HG03354 (cell line): ENCODE measurements around the gene EPX.

Experiments
- ATAC-seq: cut with Tn5 transposase; IDR thresholded peaks from one replicate; pipeline ENCODE4 v1.9.1; 2021; ENCODE audit warnings: mild to moderate bottlenecking; ENCODE audit not compliant: unreplicated experiment, poor library complexity, severe bottlenecking

EPX gene

DNA sequence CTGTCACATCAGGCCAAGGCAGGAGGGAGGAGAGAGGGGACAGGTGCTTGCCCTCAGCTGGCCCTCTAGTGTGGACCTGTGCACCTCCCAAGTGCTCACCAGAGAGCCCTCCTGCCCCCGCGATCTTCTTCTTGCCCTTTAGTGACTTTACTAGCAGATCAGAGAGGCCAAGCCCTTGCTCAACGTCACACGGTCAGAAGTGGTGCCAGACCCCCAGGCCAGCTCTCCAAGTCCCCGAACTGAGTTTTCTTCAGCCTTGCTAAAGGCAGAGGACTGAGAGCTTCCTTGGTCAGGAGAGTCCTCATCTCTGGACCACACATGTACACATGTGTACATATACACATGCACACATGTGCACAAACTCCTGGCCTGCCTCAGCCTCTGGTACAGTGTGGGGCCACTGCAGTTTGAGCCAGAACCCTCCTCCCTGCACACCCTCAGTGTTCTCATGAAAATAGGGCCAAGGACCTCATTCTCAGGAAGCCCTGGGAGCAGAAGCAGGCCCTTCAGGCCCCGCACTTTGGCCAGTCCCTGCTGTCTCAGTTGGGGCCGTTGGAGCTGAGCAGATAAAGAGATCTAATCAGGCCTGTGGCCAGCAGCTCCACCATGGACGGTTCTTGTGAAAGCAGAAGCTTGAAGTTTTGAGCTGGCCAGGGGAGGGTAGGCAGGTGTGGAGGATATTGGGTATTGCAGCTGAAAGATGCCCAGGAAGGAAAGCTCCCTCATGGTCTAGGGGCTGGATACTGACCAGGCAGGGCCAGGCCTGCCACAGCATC lies 7.4 kb upstream of the EPX start:
- ATAC-seq, result no peak

- no peak for ATAC-seq
Observed at GRCh38 chr17:58186591-58186990, 5.9 kb upstream of the EPX start.

DNA sequence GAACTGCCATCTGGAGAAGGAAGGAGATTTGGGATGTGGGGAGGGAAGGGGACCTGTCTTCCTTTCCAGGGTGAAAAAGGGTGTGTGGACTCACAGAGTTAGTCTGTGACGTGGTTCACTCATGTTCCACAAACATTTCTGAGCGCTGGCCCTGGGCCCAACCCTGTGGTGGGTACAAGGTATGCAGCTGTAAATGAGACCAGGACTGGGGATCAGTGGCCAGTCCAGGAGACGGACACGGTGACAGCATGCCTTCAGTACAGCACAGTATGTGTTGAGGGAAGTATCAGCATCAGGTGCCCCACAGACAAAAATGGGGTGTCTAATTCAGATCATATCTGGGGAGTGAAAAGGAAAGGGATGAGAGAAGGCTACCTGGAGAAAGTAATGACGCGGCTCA lies 5.5 kb upstream of the EPX start:
- no peak for ATAC-seq

- no peak for ATAC-seq
Observed at GRCh38 chr17:58187675-58188074, 4.9 kb upstream of the EPX start.

DNA sequence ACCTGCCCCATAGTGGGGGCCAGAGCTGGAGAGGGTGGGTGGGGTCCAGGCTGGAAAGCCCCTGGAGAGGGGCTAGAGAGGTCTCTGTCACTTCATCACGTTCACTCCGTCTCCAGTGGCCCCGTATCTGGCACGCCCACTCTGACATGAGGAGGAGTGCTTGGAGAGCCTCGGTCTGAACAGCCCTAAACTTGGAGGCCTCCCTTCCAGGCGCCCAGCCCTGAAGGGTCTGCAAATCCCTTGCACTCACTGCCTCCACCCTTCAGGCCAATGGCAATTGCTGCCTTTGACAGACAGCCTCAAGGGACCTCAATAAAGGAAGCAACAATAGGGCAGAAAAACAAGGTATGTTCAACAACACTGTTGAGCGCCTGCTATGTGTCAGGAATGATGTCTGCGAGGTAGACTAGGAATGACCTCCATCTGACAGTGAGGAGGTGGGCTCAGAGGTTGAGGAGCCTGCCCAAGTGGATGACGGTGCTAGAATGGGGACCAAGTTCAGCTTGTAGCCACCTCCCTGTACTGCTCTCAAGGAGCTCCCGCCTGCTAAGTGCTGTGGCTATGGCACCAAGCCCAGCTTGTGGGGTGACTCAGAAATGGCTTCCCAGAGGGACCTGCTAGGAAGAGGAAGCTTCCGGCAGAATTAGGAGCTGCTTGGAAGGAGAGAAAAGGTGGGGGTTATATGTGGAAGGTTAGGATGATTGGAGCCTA lies 2.9 kb upstream of the EPX start:
- no peak for ATAC-seq

- no peak for ATAC-seq
Observed at GRCh38 chr17:58191241-58191896, 1.2 kb upstream of the EPX start.

- no peak for ATAC-seq
Observed at GRCh38 chr17:58193641-58194255, 1.2 kb downstream of the EPX start.

GRCh38 chr17:58195518-58196123 lies 3.1 kb downstream of the EPX start:
- ATAC-seq, result no peak

GRCh38 chr17:58196610-58197009 lies 4.1 kb downstream of the EPX start:
- no peak for ATAC-seq

GRCh38 chr17:58200024-58200633 lies 7.6 kb downstream of the EPX start:
- ATAC-seq, result peak; percentile 56

- ATAC-seq, result no peak
Observed at GRCh38 chr17:58202859-58203258, 10.3 kb downstream of the EPX start.

GRCh38 chr17:58204796-58205195 lies 12.3 kb downstream of the EPX start:
- ATAC-seq, result no peak

- no peak for ATAC-seq
Observed at GRCh38 chr17:58205936-58206335, 13.4 kb downstream of the EPX start.

GRCh38 chr17:58207451-58207850 lies 14.9 kb downstream of the EPX start:
- ATAC-seq, result no peak

GRCh38 chr17:58208344-58208743 lies 15.8 kb downstream of the EPX start:
- no peak for ATAC-seq

GRCh38 chr17:58210922-58211321 lies 18.4 kb downstream of the EPX start:
- ATAC-seq, result no peak

DNA sequence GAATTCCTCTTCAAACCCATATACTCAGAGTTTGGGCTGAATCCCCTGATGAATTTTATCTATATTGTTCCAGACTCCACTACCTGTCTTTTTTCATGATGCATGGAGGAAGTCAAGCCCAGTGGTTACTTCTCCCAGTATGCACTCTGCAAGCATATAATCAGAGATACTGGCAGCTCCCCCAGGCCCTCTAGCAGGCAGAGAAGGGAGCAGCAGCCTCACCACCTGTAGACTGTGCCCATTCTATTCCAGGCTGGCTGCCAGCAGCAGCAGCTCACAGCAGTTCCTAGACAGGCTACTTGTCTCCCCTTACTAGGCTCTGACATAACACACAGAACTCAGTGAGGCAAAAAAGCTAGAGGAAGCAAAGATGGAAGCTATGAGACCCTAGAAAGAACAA lies 23.2 kb downstream of the EPX start:
- no peak for ATAC-seq

DNA sequence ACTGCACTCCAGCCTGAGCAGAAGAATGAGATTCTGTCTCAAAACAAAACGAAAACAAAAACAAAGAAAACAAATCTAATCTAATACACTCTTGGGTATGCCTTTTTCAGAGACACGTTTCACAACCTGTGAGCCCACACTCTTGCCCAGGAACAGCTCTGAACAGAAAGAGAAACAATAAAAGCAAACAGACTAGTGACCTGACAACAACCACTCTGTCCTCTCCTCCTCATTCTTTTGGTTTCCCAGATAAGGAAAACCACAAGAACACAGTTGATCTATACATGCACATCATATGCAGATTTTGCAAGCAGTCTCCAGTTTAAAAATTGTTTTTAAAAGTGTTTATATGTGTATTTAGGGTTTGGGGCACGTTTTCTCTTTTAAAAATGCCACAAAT lies 25.2 kb downstream of the EPX start:
- no peak for ATAC-seq

DNA sequence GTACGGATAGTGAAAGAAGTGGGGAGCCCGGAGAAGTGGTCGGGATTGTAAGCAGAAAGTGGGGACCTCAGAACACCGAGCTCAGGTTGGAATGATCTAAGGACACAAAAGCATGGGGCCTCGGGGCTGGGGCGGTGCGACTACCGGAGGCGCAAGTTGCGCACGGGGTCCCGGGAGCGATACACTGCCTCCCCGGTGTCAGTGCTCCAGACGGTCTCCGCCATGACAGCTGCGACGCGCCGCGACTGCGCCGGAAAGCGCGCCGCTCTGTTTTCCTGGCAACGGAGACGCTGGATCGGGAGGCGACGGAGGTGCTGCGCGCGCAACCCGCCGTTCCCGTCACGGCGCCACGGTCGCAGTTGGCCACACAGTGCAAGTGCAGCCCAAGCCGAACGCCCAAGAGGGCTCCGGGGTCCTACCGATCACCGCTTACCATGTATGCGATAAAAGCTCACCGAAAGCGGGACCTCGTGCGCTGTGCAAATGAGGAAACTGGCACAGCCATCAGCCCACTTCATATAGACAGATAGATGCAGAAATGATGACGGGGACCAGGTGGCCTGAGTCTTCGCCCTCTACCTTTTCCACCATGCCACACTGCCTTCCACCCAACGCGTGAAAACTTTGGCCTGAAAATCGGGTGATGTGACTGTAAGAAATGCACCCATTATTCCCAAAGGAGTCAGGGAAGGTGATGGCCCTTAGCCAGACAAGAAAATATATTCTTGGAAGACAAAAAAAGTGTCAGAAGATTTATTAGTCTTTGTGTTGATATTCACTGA lies 26.7 kb downstream of the EPX start, which contains the start of gene MKS1:
TSS of gene MKS1 (minus strand) at position 249 of the 782 bp plus-strand sequence. CDS start at position 224, 25 bp downstream.
- peak; percentile 96 for ATAC-seq
